Activated naive CD8-positive, alpha-beta T cell treated with anti-CD3 and anti-CD28 coated beads, Interleukin-2, amount 50 U/mL, for 16 hours (primary cell): ENCODE data around the gene KIAA1328.

Experiments used
- DNase-seq: peaks from one replicate; pipeline ENCODE4 v3.0.0-alpha.2; 2020; ENCODE audit warnings: low read depth, low spot score

Gene KIAA1328

GRCh38 chr18:37218022-37218590 lies 389.2 kb downstream of the KIAA1328 start:
- DNase-seq, result no peak

GRCh38 chr18:37219257-37219656 lies 390.3 kb downstream of the KIAA1328 start:
- DNase-seq, result no peak

- DNase-seq, result no peak
Observed at GRCh38 chr18:37222354-37222998, 393.5 kb downstream of the KIAA1328 start.

- DNase-seq, result no peak
Observed at GRCh38 chr18:37222999-37223378, 394.1 kb downstream of the KIAA1328 start.

GRCh38 chr18:37225279-37225678 lies 396.4 kb downstream of the KIAA1328 start:
- no peak for DNase-seq

- DNase-seq, result no peak
Observed at GRCh38 chr18:37230768-37231167, 401.8 kb downstream of the KIAA1328 start.

- no peak for DNase-seq
Observed at GRCh38 chr18:37231251-37231650, 402.3 kb downstream of the KIAA1328 start.

GRCh38 chr18:37235583-37235982 lies 406.7 kb downstream of the KIAA1328 start:
- no peak for DNase-seq

GRCh38 chr18:37238282-37239108 lies 409.6 kb downstream of the KIAA1328 start:
- no peak for DNase-seq

GRCh38 chr18:37242091-37242490 lies 413.2 kb downstream of the KIAA1328 start:
- DNase-seq, result no peak

GRCh38 chr18:37242826-37243560 lies 414.1 kb downstream of the KIAA1328 start:
- no peak for DNase-seq

- DNase-seq, result no peak
Observed at GRCh38 chr18:37243741-37244140, 414.8 kb downstream of the KIAA1328 start.

GRCh38 chr18:37244618-37245017 lies 415.7 kb downstream of the KIAA1328 start:
- DNase-seq, result no peak

GRCh38 chr18:37246779-37247340 lies 417.9 kb downstream of the KIAA1328 start:
- no peak for DNase-seq

- no peak for DNase-seq
Observed at GRCh38 chr18:37247497-37248161, 418.7 kb downstream of the KIAA1328 start.

GRCh38 chr18:37248281-37248680 lies 419.4 kb downstream of the KIAA1328 start:
- DNase-seq, result no peak

- DNase-seq, result no peak
Observed at GRCh38 chr18:37249171-37249886, 420.4 kb downstream of the KIAA1328 start.

- no peak for DNase-seq
Observed at GRCh38 chr18:37249895-37250618, 421.1 kb downstream of the KIAA1328 start.

- no peak for DNase-seq
Observed at GRCh38 chr18:37251679-37252078, 422.8 kb downstream of the KIAA1328 start.

GRCh38 chr18:37252342-37252741 lies 423.4 kb downstream of the KIAA1328 start:
- no peak for DNase-seq
